IPS-18a (cell line): ENCODE data around the gene MTERF2.

Experiments used
- H3K27ac ChIP-seq: one replicate; pipeline ENCODE4 v1.5.1; 2013; ENCODE audit warnings: low read length
- H3K27me3 ChIP-seq: one replicate; pipeline ENCODE4 v1.6.1; 2013; ENCODE audit warnings: mild to moderate bottlenecking, low read length; ENCODE audit not compliant: control insufficient read depth, insufficient read depth
- H3K36me3 ChIP-seq: one replicate; pipeline ENCODE4 v1.6.1; 2013; ENCODE audit warnings: low read depth, low read length; ENCODE audit not compliant: control insufficient read depth
- H3K4me1 ChIP-seq: one replicate; pipeline ENCODE4 v1.6.1; 2013; ENCODE audit warnings: low read depth, low read length; ENCODE audit not compliant: control insufficient read depth
- H3K4me3 ChIP-seq: one replicate; pipeline ENCODE4 v1.5.1; 2013; ENCODE audit warnings: low read length
- H3K9ac ChIP-seq: one replicate; pipeline ENCODE4 v1.6.1; 2013; ENCODE audit warnings: mild to moderate bottlenecking, low read length, moderate library complexity
- H3K9me3 ChIP-seq: one replicate; pipeline ENCODE4 v1.6.1; 2013; ENCODE audit warnings: low read depth, low read length; ENCODE audit not compliant: control insufficient read depth

MTERF2 gene

DNA sequence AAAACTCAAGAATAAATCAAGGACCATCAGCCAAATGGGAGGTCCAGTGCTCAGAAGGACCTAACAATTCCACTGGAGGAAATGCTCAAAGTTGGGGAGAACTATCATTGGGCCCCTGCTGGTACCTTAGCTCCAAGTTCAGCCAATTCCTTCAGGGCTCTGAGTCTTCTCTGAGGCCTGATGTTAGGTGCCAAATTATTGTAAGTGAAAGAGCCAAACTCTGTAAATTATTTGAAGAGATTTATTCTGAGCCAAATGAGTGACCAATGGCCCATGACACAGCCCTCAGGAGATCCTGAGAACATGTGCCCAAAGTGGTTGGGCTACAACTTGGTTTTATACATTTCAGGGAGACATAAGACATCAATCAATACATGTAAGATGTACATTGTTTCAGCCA is 39.5 kb downstream of the MTERF2 start:
- Histone ChIP-seq H3K9ac (no peak overlapping the region), H3K27ac (no peak overlapping the region), H3K4me1 (no peaks in the 10 kb centered on the region), H3K4me3 (no peak overlapping the region), H3K36me3 (no peaks in the 10 kb centered on the region), H3K9me3 (peaks cover 17% of the 10 kb centered on the region), H3K27me3 (peaks cover 5% of the 10 kb centered on the region)

- H3K9ac ChIP-seq, result no peak overlapping the region
- H3K9me3 ChIP-seq, result peaks cover 17% of the 10 kb centered on the region
- H3K27me3 ChIP-seq, result no peaks in the 10 kb centered on the region
- H3K27ac ChIP-seq, result no peak overlapping the region
- no peaks in the 10 kb centered on the region for H3K36me3 ChIP-seq
- H3K4me1 ChIP-seq, result no peaks in the 10 kb centered on the region
- no peak overlapping the region for H3K4me3 ChIP-seq
These were observed 41.6 kb downstream of the MTERF2 start for GRCh38 chr12:106945261-106945851.

- peaks cover 15% of the 10 kb centered on the region for H3K9me3 ChIP-seq
- H3K36me3 ChIP-seq, result no peaks in the 10 kb centered on the region
- no peaks in the 10 kb centered on the region for H3K27me3 ChIP-seq
- H3K4me1 ChIP-seq, result no peaks in the 10 kb centered on the region
- H3K27ac ChIP-seq, result no peak overlapping the region
- H3K4me3 ChIP-seq, result no peak overlapping the region
- H3K9ac ChIP-seq, result no peak overlapping the region
These were observed 44.2 kb downstream of the MTERF2 start for GRCh38 chr12:106942775-106943174.

GRCh38 chr12:106941481-106942156 is 45.3 kb downstream of the MTERF2 start:
- no peaks in the 10 kb centered on the region for H3K27me3 ChIP-seq
- H3K9ac ChIP-seq, result no peak overlapping the region
- no peak overlapping the region for H3K4me3 ChIP-seq
- no peak overlapping the region for H3K27ac ChIP-seq
- H3K4me1 ChIP-seq, result no peaks in the 10 kb centered on the region
- peaks cover 15% of the 10 kb centered on the region for H3K9me3 ChIP-seq
- no peaks in the 10 kb centered on the region for H3K36me3 ChIP-seq

DNA sequence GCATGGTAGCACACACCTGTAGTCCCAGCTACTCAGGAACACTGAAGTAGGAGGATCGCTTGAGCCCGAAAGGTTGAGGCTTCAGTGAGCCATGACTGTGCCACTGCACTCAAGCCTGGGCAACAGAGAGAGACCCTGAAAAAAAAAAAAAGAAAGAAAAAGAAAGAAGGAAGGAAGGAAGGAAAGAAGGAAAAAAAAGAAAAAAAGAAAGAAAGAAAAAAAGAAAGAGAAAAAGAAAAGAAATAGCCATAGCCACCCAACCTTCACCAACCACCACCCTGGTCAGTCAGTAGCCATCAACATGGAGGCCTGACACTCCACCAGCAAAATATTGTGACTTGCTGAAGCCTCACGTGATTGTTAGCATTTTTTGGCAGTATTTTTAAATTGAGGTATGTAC is 52.7 kb downstream of the MTERF2 start:
- Histone ChIP-seq H3K4me3 (no peak overlapping the region), H3K36me3 (no peaks in the 10 kb centered on the region), H3K9me3 (no peaks in the 10 kb centered on the region), H3K4me1 (no peaks in the 10 kb centered on the region), H3K27me3 (no peaks in the 10 kb centered on the region), H3K27ac (no peak overlapping the region), H3K9ac (no peak overlapping the region)
